ENCODE measurements around the gene NFKBIE.

DNA sequence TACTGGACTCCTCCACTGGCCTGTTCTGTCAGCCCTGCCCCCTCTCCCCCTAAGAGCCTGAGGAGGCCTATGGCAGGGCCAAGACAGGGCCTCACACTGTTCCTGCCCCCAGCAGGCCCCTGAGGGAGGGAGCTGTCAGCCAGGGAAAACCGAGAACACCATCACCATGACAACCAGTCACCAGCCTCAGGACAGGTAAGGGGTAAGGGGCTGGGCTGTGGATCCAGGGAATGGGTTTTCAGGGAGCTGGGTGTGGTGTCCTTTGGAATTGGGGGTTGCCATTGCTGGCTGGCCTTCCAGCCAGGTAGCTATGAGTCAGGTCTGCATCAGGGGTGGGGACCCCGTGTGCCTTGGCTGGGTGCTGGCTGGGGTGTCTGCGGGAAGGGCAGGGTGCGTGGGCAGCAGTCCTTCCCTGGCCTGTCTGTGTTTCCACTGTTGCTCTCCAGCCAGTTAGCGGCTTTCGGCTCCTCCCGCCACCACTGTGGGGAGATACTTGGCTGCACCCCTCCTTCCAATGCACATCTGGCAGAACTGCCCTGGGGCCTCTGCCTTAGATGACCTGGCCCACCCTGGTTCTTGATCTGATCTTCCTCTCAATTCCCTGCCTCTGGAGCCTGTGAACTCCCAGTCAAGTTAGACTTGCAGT is 38.1 kb downstream of the NFKBIE start:
- TF ChIP-seq POLR2A (IDR thresholded peaks at IDR 0.05): no peak
- TF ChIP-seq, protein P1, sequence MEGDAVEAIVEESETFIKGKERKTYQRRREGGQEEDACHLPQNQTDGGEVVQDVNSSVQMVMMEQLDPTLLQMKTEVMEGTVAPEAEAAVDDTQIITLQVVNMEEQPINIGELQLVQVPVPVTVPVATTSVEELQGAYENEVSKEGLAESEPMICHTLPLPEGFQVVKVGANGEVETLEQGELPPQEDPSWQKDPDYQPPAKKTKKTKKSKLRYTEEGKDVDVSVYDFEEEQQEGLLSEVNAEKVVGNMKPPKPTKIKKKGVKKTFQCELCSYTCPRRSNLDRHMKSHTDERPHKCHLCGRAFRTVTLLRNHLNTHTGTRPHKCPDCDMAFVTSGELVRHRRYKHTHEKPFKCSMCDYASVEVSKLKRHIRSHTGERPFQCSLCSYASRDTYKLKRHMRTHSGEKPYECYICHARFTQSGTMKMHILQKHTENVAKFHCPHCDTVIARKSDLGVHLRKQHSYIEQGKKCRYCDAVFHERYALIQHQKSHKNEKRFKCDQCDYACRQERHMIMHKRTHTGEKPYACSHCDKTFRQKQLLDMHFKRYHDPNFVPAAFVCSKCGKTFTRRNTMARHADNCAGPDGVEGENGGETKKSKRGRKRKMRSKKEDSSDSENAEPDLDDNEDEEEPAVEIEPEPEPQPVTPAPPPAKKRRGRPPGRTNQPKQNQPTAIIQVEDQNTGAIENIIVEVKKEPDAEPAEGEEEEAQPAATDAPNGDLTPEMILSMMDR (IDR thresholded peaks at IDR 0.05): no peak

All from right lobe of liver (tissue), 4 donors.